Measurements from ENCODE around the gene FAM20C. TPM values are rescaled to one million over a fixed set of nuclear protein-coding genes. Genes with fewer than 3 reads are reported as not detected.

Gene FAM20C
- total RNA-seq, 1 experiment from 2014 or later, result 34.0 TPM

DNA sequence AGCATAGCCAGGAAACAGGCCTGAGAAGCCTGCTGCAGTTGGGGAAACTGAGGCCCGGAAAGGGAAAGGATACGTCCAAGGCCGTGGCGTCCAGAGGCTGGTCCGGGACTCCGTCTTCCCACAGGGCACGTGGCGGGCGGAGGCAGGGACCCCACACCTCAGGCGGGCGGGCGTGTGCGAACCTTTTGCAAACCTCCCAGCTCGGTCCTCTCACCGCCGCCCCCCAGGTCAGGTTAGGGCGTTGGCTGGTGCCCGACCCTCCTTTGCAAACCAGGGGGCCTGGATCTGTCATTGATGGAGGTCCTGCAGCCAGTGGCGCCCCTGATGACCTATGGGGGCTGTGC is 19.3 kb downstream of the FAM20C start:
- H3K36me3 Mint-ChIP-seq (ENCODE audit: insufficient read depth, unreplicated experiment), result peaks cover 12% of the 10 kb centered on the region
- ChIA-PET CTCF (no interaction called here), POLR2A (no interaction called here)
- no peak overlapping the region for H3K27ac Mint-ChIP-seq (ENCODE audit: unreplicated experiment)
- Histone ChIP-seq H3K4me1 (no peaks in the 10 kb centered on the region), H3K9me3 (no peaks in the 10 kb centered on the region), H3K27me3 (replicated peaks; ENCODE audit: control insufficient read depth, insufficient read depth, low read length) (no peaks in the 10 kb centered on the region), H3K36me3 (ENCODE audit: control insufficient read depth, insufficient read depth, low read length) (peaks cover 1% of the 10 kb centered on the region; the same call in 1 of the 2 replicates), H3K4me3 (ENCODE audit: low read depth, low read length) (no peak overlapping the region)
- no peak for DNase-seq
- H3K27me3 Mint-ChIP-seq (ENCODE audit: insufficient read depth, unreplicated experiment), result no peaks in the 10 kb centered on the region
- intact Hi-C loops (cut with micrococcal nuclease; ENCODE audit: unreplicated experiment), result no loop called here
- no peaks in the 10 kb centered on the region for H3K4me1 Mint-ChIP-seq (ENCODE audit: low read depth, unreplicated experiment)
- BruUV-seq (replicated peaks), result no TSS peak
- TF ChIP-seq, protein P1, sequence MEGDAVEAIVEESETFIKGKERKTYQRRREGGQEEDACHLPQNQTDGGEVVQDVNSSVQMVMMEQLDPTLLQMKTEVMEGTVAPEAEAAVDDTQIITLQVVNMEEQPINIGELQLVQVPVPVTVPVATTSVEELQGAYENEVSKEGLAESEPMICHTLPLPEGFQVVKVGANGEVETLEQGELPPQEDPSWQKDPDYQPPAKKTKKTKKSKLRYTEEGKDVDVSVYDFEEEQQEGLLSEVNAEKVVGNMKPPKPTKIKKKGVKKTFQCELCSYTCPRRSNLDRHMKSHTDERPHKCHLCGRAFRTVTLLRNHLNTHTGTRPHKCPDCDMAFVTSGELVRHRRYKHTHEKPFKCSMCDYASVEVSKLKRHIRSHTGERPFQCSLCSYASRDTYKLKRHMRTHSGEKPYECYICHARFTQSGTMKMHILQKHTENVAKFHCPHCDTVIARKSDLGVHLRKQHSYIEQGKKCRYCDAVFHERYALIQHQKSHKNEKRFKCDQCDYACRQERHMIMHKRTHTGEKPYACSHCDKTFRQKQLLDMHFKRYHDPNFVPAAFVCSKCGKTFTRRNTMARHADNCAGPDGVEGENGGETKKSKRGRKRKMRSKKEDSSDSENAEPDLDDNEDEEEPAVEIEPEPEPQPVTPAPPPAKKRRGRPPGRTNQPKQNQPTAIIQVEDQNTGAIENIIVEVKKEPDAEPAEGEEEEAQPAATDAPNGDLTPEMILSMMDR (IDR thresholded peaks at IDR 0.05; ENCODE audit: insufficient read depth in 1 of 2, low read depth in 1 of 2, low read length in 1 of 2, severe bottlenecking in 1 of 2, unreplicated experiment in 1 of 2), result no peak
- no peak overlapping the region for H3K4me3 Mint-ChIP-seq (ENCODE audit: unreplicated experiment)
- no peaks in the 10 kb centered on the region for H3K9me3 Mint-ChIP-seq (ENCODE audit: unreplicated experiment)

DNA sequence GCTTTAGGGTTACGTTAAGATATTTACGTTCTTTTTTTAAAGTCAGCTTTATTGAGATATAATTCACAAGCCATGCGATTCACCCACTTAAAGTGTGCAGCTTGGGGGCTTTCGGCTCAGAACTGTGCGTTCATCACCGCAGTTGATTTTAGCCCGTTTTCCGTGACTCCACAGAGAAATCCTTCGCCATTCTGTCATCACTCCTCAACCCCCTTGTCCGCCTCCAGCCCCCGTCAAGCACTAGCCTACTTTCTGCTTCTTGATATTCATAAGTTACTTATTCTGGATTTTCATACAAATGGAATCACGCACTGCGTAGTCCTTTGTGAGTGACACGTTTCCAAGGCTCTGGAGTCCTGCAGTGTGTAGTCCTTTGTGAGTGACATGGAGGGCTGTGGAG is 20.4 kb downstream of the FAM20C start:
- intact Hi-C loops (cut with micrococcal nuclease; ENCODE audit: unreplicated experiment), result no loop called here
- ChIA-PET POLR2A (no interaction called here), CTCF (no interaction called here)
- no peak overlapping the region for H3K4me3 ChIP-seq (ENCODE audit: low read depth, low read length)
- no peaks in the 10 kb centered on the region for H3K4me1 ChIP-seq
- no peaks in the 10 kb centered on the region for H3K27me3 Mint-ChIP-seq (ENCODE audit: insufficient read depth, unreplicated experiment)
- BruUV-seq (replicated peaks), result no TSS peak
- TF ChIP-seq, protein P1 (IDR thresholded peaks at IDR 0.05; ENCODE audit: insufficient read depth in 1 of 2, low read depth in 1 of 2, low read length in 1 of 2, severe bottlenecking in 1 of 2, unreplicated experiment in 1 of 2), result no peak
- no peak overlapping the region for H3K27ac Mint-ChIP-seq (ENCODE audit: unreplicated experiment)
- H3K4me3 Mint-ChIP-seq (ENCODE audit: unreplicated experiment), result no peak overlapping the region
- peaks cover 5% of the 10 kb centered on the region for H3K36me3 Mint-ChIP-seq (ENCODE audit: insufficient read depth, unreplicated experiment)
- no peaks in the 10 kb centered on the region for H3K4me1 Mint-ChIP-seq (ENCODE audit: low read depth, unreplicated experiment)
- no peaks in the 10 kb centered on the region for H3K27me3 ChIP-seq (replicated peaks; ENCODE audit: control insufficient read depth, insufficient read depth, low read length)
- no peak for DNase-seq
- no peaks in the 10 kb centered on the region for H3K9me3 Mint-ChIP-seq (ENCODE audit: unreplicated experiment)
- no peaks in the 10 kb centered on the region for H3K9me3 ChIP-seq
- peaks cover 1% of the 10 kb centered on the region; the same call in 1 of the 2 replicates for H3K36me3 ChIP-seq (ENCODE audit: control insufficient read depth, insufficient read depth, low read length)

DNA sequence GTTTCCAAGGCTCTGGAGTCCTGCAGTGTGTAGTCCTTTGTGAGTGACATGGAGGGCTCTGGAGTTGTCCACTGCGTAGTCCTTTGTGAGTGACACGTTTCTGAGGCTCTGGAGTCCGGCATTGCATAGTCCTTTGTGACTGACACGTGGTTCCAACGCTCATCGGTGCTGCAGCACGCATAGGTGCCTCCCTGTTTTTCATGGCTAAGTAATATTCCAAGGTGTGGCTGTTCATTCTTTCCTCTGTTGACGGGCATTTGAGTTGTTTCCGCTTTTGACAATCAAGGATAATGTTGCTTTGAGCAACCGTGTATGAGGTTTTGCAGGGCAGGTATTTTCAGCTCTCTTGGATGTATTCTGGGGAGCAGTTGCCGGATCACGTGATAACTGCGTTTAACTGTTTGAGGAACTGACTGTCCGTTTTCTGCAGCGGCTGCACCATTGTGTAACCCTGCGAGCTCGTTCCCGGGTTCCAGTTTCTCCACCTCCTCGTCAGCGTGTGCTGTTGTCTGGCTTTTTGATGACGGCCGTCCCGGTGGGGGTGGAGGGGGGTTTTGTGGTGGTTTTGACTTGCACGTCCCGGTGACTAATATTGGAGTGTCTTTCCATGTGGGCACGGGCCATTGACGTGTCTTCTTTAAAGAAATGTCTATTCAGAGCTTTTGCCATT is 21.1 kb downstream of the FAM20C start:
- Mint-ChIP-seq H3K27me3 (ENCODE audit: insufficient read depth, unreplicated experiment) (no peaks in the 10 kb centered on the region), H3K9me3 (ENCODE audit: unreplicated experiment) (no peaks in the 10 kb centered on the region), H3K4me3 (ENCODE audit: unreplicated experiment) (no peak overlapping the region), H3K4me1 (ENCODE audit: low read depth, unreplicated experiment) (no peaks in the 10 kb centered on the region), H3K27ac (ENCODE audit: unreplicated experiment) (no peak overlapping the region), H3K36me3 (ENCODE audit: insufficient read depth, unreplicated experiment) (no peaks in the 10 kb centered on the region)
- H3K27me3 ChIP-seq (replicated peaks; ENCODE audit: control insufficient read depth, insufficient read depth, low read length), result no peaks in the 10 kb centered on the region
- H3K36me3 ChIP-seq (ENCODE audit: control insufficient read depth, insufficient read depth, low read length), result peaks cover 1% of the 10 kb centered on the region; the same call in 1 of the 2 replicates
- no peaks in the 10 kb centered on the region for H3K9me3 ChIP-seq
- CTCF ChIA-PET, result no interaction called here
- H3K4me3 ChIP-seq (ENCODE audit: low read depth, low read length), result no peak overlapping the region
- no peak for DNase-seq
- no peaks in the 10 kb centered on the region for H3K4me1 ChIP-seq
- POLR2A ChIA-PET, result no interaction called here
- intact Hi-C loops (cut with micrococcal nuclease; ENCODE audit: unreplicated experiment), result no loop called here
- no TSS peak for BruUV-seq (replicated peaks)
- TF ChIP-seq, protein P1 (IDR thresholded peaks at IDR 0.05; ENCODE audit: insufficient read depth in 1 of 2, low read depth in 1 of 2, low read length in 1 of 2, severe bottlenecking in 1 of 2, unreplicated experiment in 1 of 2), result no peak

Measured in Caco-2 (cell line).